NCI-H82 treated with DMSO at 0.1 percent for 48 hours (cell line): ENCODE data around the gene WDFY4.

Experiments used
- DNase-seq: peaks from one replicate; lab custom pipeline; 2025; ENCODE audit not compliant: unreplicated experiment; lab: John Stamatoyannopoulos, UW

WDFY4 gene

GRCh38 chr10:48814933-48815332 lies 130.3 kb downstream of the WDFY4 start:
- DNase-seq: no peak

- no peak for DNase-seq
These were observed 132.5 kb downstream of the WDFY4 start for GRCh38 chr10:48817141-48817540.

GRCh38 chr10:48818081-48818480 lies 133.4 kb downstream of the WDFY4 start:
- no peak for DNase-seq

- no peak for DNase-seq
These were observed 134.3 kb downstream of the WDFY4 start for GRCh38 chr10:48818861-48819520.

- no peak for DNase-seq
These were observed 135.1 kb downstream of the WDFY4 start for GRCh38 chr10:48819783-48820182.

- DNase-seq: no peak
These were observed 135.6 kb downstream of the WDFY4 start for GRCh38 chr10:48820231-48820630.

GRCh38 chr10:48820699-48821098 lies 136.0 kb downstream of the WDFY4 start:
- no peak for DNase-seq

GRCh38 chr10:48821111-48821510 lies 136.4 kb downstream of the WDFY4 start:
- no peak for DNase-seq

- no peak for DNase-seq
These were observed 137.0 kb downstream of the WDFY4 start for GRCh38 chr10:48821692-48822091.

- peak; percentile 4 for DNase-seq
These were observed 149.0 kb downstream of the WDFY4 start for GRCh38 chr10:48833674-48834073.

- DNase-seq: no peak
These were observed 149.7 kb downstream of the WDFY4 start for GRCh38 chr10:48834189-48834965.

- no peak for DNase-seq
These were observed 151.1 kb downstream of the WDFY4 start for GRCh38 chr10:48835781-48836180.

GRCh38 chr10:48836605-48837004 lies 151.9 kb downstream of the WDFY4 start:
- no peak for DNase-seq

- no peak for DNase-seq
These were observed 154.2 kb downstream of the WDFY4 start for GRCh38 chr10:48838834-48839233.

- no peak for DNase-seq
These were observed 155.4 kb downstream of the WDFY4 start for GRCh38 chr10:48839809-48840679.

GRCh38 chr10:48842231-48842630 lies 157.6 kb downstream of the WDFY4 start:
- DNase-seq: no peak

GRCh38 chr10:48843198-48843597 lies 158.5 kb downstream of the WDFY4 start:
- DNase-seq: no peak

GRCh38 chr10:48844616-48845015 lies 159.9 kb downstream of the WDFY4 start:
- no peak for DNase-seq

- DNase-seq: no peak
These were observed 160.8 kb downstream of the WDFY4 start for GRCh38 chr10:48845512-48845911.

GRCh38 chr10:48847691-48848090 lies 163.0 kb downstream of the WDFY4 start:
- no peak for DNase-seq

- no peak for DNase-seq
These were observed 172.2 kb downstream of the WDFY4 start for GRCh38 chr10:48856855-48857254.

GRCh38 chr10:48872234-48872633 lies 187.6 kb downstream of the WDFY4 start:
- no peak for DNase-seq
